Pulmonary artery endothelial cell (primary cell): ENCODE results near the gene SURF4. TPM values are rescaled to one million over a fixed set of nuclear protein-coding genes. Genes with fewer than 3 reads are reported as not detected.

Source experiments
- total RNA-seq: library from RNA; depleted of rRNA; stranded (reverse); fragments of >200 nt; gene quantifications from 2 replicates; pipeline ENCODE4 v1.2.3, GENCODE V29; 2014

The SURF4 gene
- total RNA-seq, 1 donor from 2014 or later, result 525 TPM

Other genes starting within 250 kb of the SURF4 start
- 17.3 and 21.5 TPM in 2 replicates for gene GBGT1, start 212.1 kb downstream of the SURF4 start, total RNA-seq
- not detected in 2 replicates for gene OBP2B, start 166.8 kb downstream of the SURF4 start, total RNA-seq
- gene ABO, start 100.9 kb downstream of the SURF4 start, total RNA-seq, result not detected in 2 replicates
- gene SURF6, start 39.9 kb downstream of the SURF4 start, total RNA-seq, result 12.8 and 13.4 TPM in 2 replicates
- gene MED22, start 27.9 kb downstream of the SURF4 start, total RNA-seq, result 17.7 and 18.4 TPM in 2 replicates
- gene RPL7A, start 27.8 kb downstream of the SURF4 start, total RNA-seq, result 2,356 and 2,883 TPM in 2 replicates
- 18.4 and 25.4 TPM in 2 replicates for gene SURF1, start 19.6 kb downstream of the SURF4 start, total RNA-seq
- 17.5 and 19.8 TPM in 2 replicates for gene SURF2, start 19.5 kb downstream of the SURF4 start, total RNA-seq
- 0.46 and 0.81 TPM in 2 replicates for gene STKLD1, start 306 bp upstream of the SURF4 start, total RNA-seq
- 20.1 and 26.8 TPM in 2 replicates for gene REXO4, start 42.0 kb upstream of the SURF4 start, total RNA-seq
- 0.53 and 0.66 TPM in 2 replicates for gene ADAMTS13, start 46.3 kb upstream of the SURF4 start, total RNA-seq
- gene CACFD1, start 83.9 kb upstream of the SURF4 start, total RNA-seq, result 6.1 and 8.2 TPM in 2 replicates
- 36.0 and 42.3 TPM in 2 replicates for gene SLC2A6, start 103.0 kb upstream of the SURF4 start, total RNA-seq
- gene MYMK, start 148.9 kb upstream of the SURF4 start, total RNA-seq, result not detected in 2 replicates
- not detected in 2 replicates for gene ADAMTSL2, start 158.6 kb upstream of the SURF4 start, total RNA-seq
- not detected in 2 replicates for gene FAM163B, start 233.3 kb upstream of the SURF4 start, total RNA-seq